Panc1 (cell line): ENCODE results near the gene SFPQ. TPM values are rescaled to one million over a fixed set of nuclear protein-coding genes. Genes with fewer than 3 reads are reported as not detected.

Experiments
- ATAC-seq: fragments of 200-7000 bp; cut with Tn5 transposase; 2 replicates; pipeline ENCODE4 v1.9.1; 2020; ENCODE audit warnings: mild to moderate bottlenecking, moderate library complexity
- BruUV-seq: library from RNA; stranded (reverse); fragments of 400-500 nt; replicated peaks from 2 replicates; lab custom pipeline; 2021; lab: Mats Ljungman, UMichigan
- CTCF ChIA-PET: fragments of 300-600 bp; sonication (Branson Sonifier 250); formaldehyde crosslinking; loops from one replicate; lab custom pipeline; 2022; ENCODE audit warnings: antibody characterized with exemption; lab: Charles Lee
- POLR2A ChIA-PET: fragments of 300-600 bp; sonication (Branson Sonifier 250); formaldehyde crosslinking; loops from one replicate; lab custom pipeline; 2022; ENCODE audit warnings: antibody characterized with exemption; lab: Charles Lee
- DNase-seq: peaks from one replicate; pipeline ENCODE4 v3.0.0-alpha.2; 2010; ENCODE audit warnings: low read depth, low spot score
- H3K27ac ChIP-seq: 2 replicates; pipeline ENCODE4 v1.5.1; 2011; ENCODE audit warnings: mild to moderate bottlenecking, low read length, inconsistent platforms
- H3K27me3 ChIP-seq: fragments of 200-500 bp; sonication (Bioruptor generic); 2 replicates; pipeline ENCODE4 v1.6.0; 2014; ENCODE audit warnings: low read length, inconsistent platforms; ENCODE audit not compliant: control insufficient read depth, insufficient read depth
- H3K36me3 ChIP-seq: fragments of 200-500 bp; sonication (Bioruptor generic); 2 replicates; pipeline ENCODE4 v1.5.1; 2014; ENCODE audit warnings: inconsistent platforms, mild to moderate bottlenecking, low read length, moderate library complexity; ENCODE audit not compliant: control insufficient read depth, insufficient read depth
- H3K4me1 ChIP-seq: 2 replicates; pipeline ENCODE4 v1.5.1; 2011; ENCODE audit warnings: inconsistent platforms, mild to moderate bottlenecking, low read length, moderate library complexity; ENCODE audit not compliant: control insufficient read depth, insufficient read depth
- H3K4me3 ChIP-seq, 2 experiments: 2 replicates each; pipeline ENCODE4 v1.5.1; 2011 to 2012; ENCODE audit warnings: low read depth in 2 of 2, low read length in 2 of 2, mild to moderate bottlenecking in 2 of 2, inconsistent platforms in 1 of 2, moderate library complexity in 1 of 2
- H3K9me3 ChIP-seq: fragments of 200-500 bp; sonication (Bioruptor generic); 2 replicates; pipeline ENCODE4 v1.5.1; 2014; ENCODE audit warnings: low read depth, mild to moderate bottlenecking, inconsistent platforms, low read length, moderate library complexity; ENCODE audit not compliant: control insufficient read depth, insufficient read depth
- CTCF ChIP-seq: fragments of 450-650 bp; IDR thresholded peaks from 2 replicates; pipeline ENCODE4 v1.5.1; 2017; ENCODE audit warnings: mild to moderate bottlenecking
- POLR2AphosphoS5 ChIP-seq: IDR thresholded peaks from 2 replicates; pipeline ENCODE4 v1.6.1; 2012; ENCODE audit warnings: mild to moderate bottlenecking, low read depth, low read length, moderate library complexity
- REST ChIP-seq, 2 experiments: IDR thresholded peaks; 2 replicates each; pipeline ENCODE4 v1.6.1; 2011 to 2012; ENCODE audit warnings: low read depth in 2 of 2, control low read depth in 1 of 2, low read length in 1 of 2, mild to moderate bottlenecking in 1 of 2, moderate library complexity in 1 of 2; ENCODE audit not compliant: insufficient read depth in 1 of 2
- SIN3A ChIP-seq: IDR thresholded peaks from 2 replicates; pipeline ENCODE4 v1.6.1; 2012; ENCODE audit warnings: low read depth, mild to moderate bottlenecking, low read length, moderate library complexity, borderline replicate concordance; ENCODE audit not compliant: insufficient read depth
- TCF7L2 ChIP-seq: IDR thresholded peaks from 2 replicates; pipeline ENCODE4 v1.6.1; 2011; ENCODE audit warnings: mild to moderate bottlenecking, low read depth, low read length, inconsistent platforms
- in situ Hi-C: cut with HindIII; loops from 2 replicates; pipeline ENCODE4 v1.10.0; 2016; ENCODE audit warnings: low sequenced_read_pairs, low pct_unique_long_range_greater_than_20kb
- intact Hi-C: fragments of 100-400 bp; cut with micrococcal nuclease; formaldehyde crosslinking; loops from one replicate; pipeline ENCODE4 v1.10.0; 2022; ENCODE audit not compliant: unreplicated experiment
- total RNA-seq: library from RNA; stranded (reverse); gene quantifications from one replicate; pipeline ENCODE4 v1.2.1, GENCODE V29; 2021; ENCODE audit not compliant: unreplicated experiment

Gene SFPQ
- total RNA-seq, 1 experiment from 2014 or later, result 266 TPM

GRCh38 chr1:35210321-35211119 is 17.6 kb upstream of the SFPQ start:
- in situ Hi-C loops (no loop called here), intact Hi-C loops (no loop called here)
- POLR2A ChIA-PET, result interaction anchor here (0.7 kb wide), 1 partner anchor 73 kb away, joined by 6 read pairs; no protein-coding TSS in a partner anchor
- H3K4me3 ChIP-seq, result no peak overlapping the region
- ATAC-seq, result no peak
- H3K4me1 ChIP-seq, result no peaks in the 10 kb centered on the region
- CTCF ChIA-PET, result interaction anchor here (1.1 kb wide), 1 partner anchor 9 kb away, joined by 4 read pairs; no protein-coding TSS in a partner anchor
- H3K36me3 ChIP-seq, result no peaks in the 10 kb centered on the region
- TF ChIP-seq CTCF (no peak), REST (IDR thresholded peaks at IDR 0.05; ENCODE audit: insufficient read depth in 1 of 2, low read depth in 2 of 2, low read length in 1 of 2) (no peak), TCF7L2 (no peak), SIN3A (no peak), POLR2AphosphoS5 (no peak)
- no peak for DNase-seq
- H3K27ac ChIP-seq, result no peak overlapping the region
- no peaks in the 10 kb centered on the region for H3K9me3 ChIP-seq
- H3K27me3 ChIP-seq, result no peaks in the 10 kb centered on the region
- BruUV-seq, result no TSS peak

GRCh38 chr1:35203295-35203694 is 10.3 kb upstream of the SFPQ start:
- Histone ChIP-seq H3K4me1 (no peaks in the 10 kb centered on the region), H3K27me3 (no peaks in the 10 kb centered on the region), H3K36me3 (no peaks in the 10 kb centered on the region), H3K9me3 (no peaks in the 10 kb centered on the region), H3K27ac (no peak overlapping the region), H3K4me3 (no peak overlapping the region)
- BruUV-seq, result no TSS peak
- no peak for ATAC-seq
- intact Hi-C loops, result loop anchor here (5.0 to 10.0 kb wide), 2 partner anchors 62 to 94 kb away; partner anchors contain the start of gene ZMYM4
- CTCF ChIA-PET, result interaction anchor here (0.7 kb wide), 1 partner anchor 160 kb away, joined by 4 read pairs; no protein-coding TSS in a partner anchor
- DNase-seq, result no peak
- no peak for TF ChIP-seq POLR2AphosphoS5
- no peak for TF ChIP-seq CTCF
- no peak for TF ChIP-seq REST (IDR thresholded peaks at IDR 0.05; ENCODE audit: insufficient read depth in 1 of 2, low read depth in 2 of 2, low read length in 1 of 2)
- TF ChIP-seq TCF7L2, result no peak
- no peak for TF ChIP-seq SIN3A
- in situ Hi-C loops, result no loop called here
- POLR2A ChIA-PET, result no interaction called here
